A549 (cell line): Measurements from ENCODE around the gene CRB2. TPM values are rescaled to one million over a fixed set of nuclear protein-coding genes. Genes with fewer than 3 reads are reported as not detected.

Experiments used
- ATAC-seq, 2 experiments: fragments of 200-7000 bp in 1 of 2; fragments of >200 bp in 1 of 2; cut with Nextera tagmentation in 1 of 2; cut with Tn5 transposase in 1 of 2; 3 replicates each; pipeline versions ENCODE4 v1.8.0 to v1.9.1; 2018 to 2020; ENCODE audit warnings: mild to moderate bottlenecking in 1 of 2, moderate library complexity in 1 of 2
- CTCF ChIA-PET: fragments of 300-600 bp; sonication (Branson Sonifier 250); formaldehyde crosslinking; extraction: SDS; loops from one replicate; lab custom pipeline; 2021; ENCODE audit warnings: antibody characterized with exemption, inconsistent platforms; lab: Yijun Ruan, JAX
- POLR2A ChIA-PET: fragments of 350-600 bp; formaldehyde crosslinking; extraction: SDS; loops from one replicate; lab custom pipeline; 2021; ENCODE audit warnings: antibody characterized with exemption, inconsistent platforms; lab: Yijun Ruan, JAX
- DNase-seq, 2 experiments: peaks; one replicate each; pipeline versions ENCODE4 v3.0.0 to v3.0.0-alpha.2; 2011 to 2016; ENCODE audit warnings: low read depth in 1 of 2, low spot score in 1 of 2
- FAIRE-seq: peaks from 2 replicates; lab custom pipeline; 2011; peaks lifted over from hg19 to GRCh38; lab: Jason Lieb, UNC
- H3K27ac ChIP-seq, 2 experiments: fragments of >200 bp; sonication (Bioruptor Twin); formaldehyde crosslinking; 3 replicates each; pipeline ENCODE4 v1.5.1; 2016 to 2017
- H3K4me1 ChIP-seq: fragments of >200 bp; sonication (Bioruptor Twin); formaldehyde crosslinking; 3 replicates; pipeline ENCODE4 v1.6.1; 2016
- H3K4me2 ChIP-seq: fragments of >200 bp; sonication (Bioruptor Twin); formaldehyde crosslinking; 3 replicates; pipeline ENCODE4 v1.6.1; 2016
- H3K4me3 ChIP-seq: fragments of >200 bp; sonication (Bioruptor Twin); formaldehyde crosslinking; 3 replicates; pipeline ENCODE4 v1.5.1; 2016
- H3K9me3 ChIP-seq: fragments of >200 bp; sonication (Bioruptor Twin); formaldehyde crosslinking; 3 replicates; pipeline ENCODE4 v1.6.1; 2016
- ATOH8 ChIP-seq: fragments of 250-450 bp; sonication (Bioruptor Pico); IDR thresholded peaks from 2 replicates; pipeline ENCODE4 v1.5.0; 2020; ENCODE audit warnings: low read depth, mild to moderate bottlenecking, moderate library complexity
- CBX8 ChIP-seq: fragments of 200-600 bp; sonication (generic); IDR thresholded peaks from 2 replicates; pipeline ENCODE4 v1.6.1; 2016
- CEBPB ChIP-seq, 2 experiments: fragments of >200 bp in 1 of 2; sonication (Bioruptor Twin) in 1 of 2; formaldehyde crosslinking in 1 of 2; IDR thresholded peaks; 2 replicates each; pipeline ENCODE4 v1.6.1; 2012 to 2016
- CHD4 ChIP-seq: fragments of 200-600 bp; sonication (generic); IDR thresholded peaks from 2 replicates; pipeline ENCODE4 v1.6.1; 2016; ENCODE audit warnings: antibody characterized with exemption, mild to moderate bottlenecking, borderline replicate concordance
- EHF ChIP-seq: fragments of 250-450 bp; sonication (Bioruptor Pico); IDR thresholded peaks from 2 replicates; pipeline ENCODE4 v1.5.0; 2020; ENCODE audit warnings: mild to moderate bottlenecking
- HES2 ChIP-seq: fragments of >200 bp; sonication (Bioruptor Twin); formaldehyde crosslinking; IDR thresholded peaks from 2 replicates; pipeline ENCODE4 v1.6.1; 2016
- JUN ChIP-seq, 2 experiments: fragments of >200 bp; sonication (Bioruptor Twin); formaldehyde crosslinking; IDR thresholded peaks; 2 replicates in 1 of 2; 3 replicates in 1 of 2; pipeline ENCODE4 v1.6.1; 2016 to 2017
- JUNB ChIP-seq: fragments of >200 bp; sonication (Bioruptor Twin); formaldehyde crosslinking; IDR thresholded peaks from 2 replicates; pipeline ENCODE4 v1.6.1; 2016
- KDM1A ChIP-seq: fragments of 200-600 bp; sonication (generic); IDR thresholded peaks from 2 replicates; pipeline ENCODE4 v1.6.1; 2016; ENCODE audit warnings: low read depth, mild to moderate bottlenecking
- KDM5A ChIP-seq: fragments of 200-600 bp; sonication (generic); IDR thresholded peaks from 2 replicates; pipeline ENCODE4 v1.6.1; 2016; ENCODE audit warnings: antibody characterized with exemption, mild to moderate bottlenecking
- MAX ChIP-seq: IDR thresholded peaks from 2 replicates; pipeline ENCODE4 v1.6.1; 2012
- PHF8 ChIP-seq: fragments of 200-600 bp; sonication (generic); IDR thresholded peaks from 2 replicates; pipeline ENCODE4 v1.6.1; 2016; ENCODE audit warnings: low read depth, mild to moderate bottlenecking, antibody characterized with exemption, moderate library complexity, borderline replicate concordance
- POLR2AphosphoS2 ChIP-seq: conservative IDR thresholded peaks from 2 replicates; pipeline ENCODE4 v1.6.1; 2012; ENCODE audit warnings: low read length, improper control_type of control experiment, inconsistent platforms
- RCOR1 ChIP-seq: fragments of 150-350 bp; IDR thresholded peaks from 2 replicates; pipeline ENCODE4 v1.6.1; 2014; ENCODE audit warnings: antibody characterized with exemption, low read length, low read depth
- SREBF2 ChIP-seq: fragments of 450-650 bp; IDR thresholded peaks from 2 replicates; pipeline ENCODE4 v1.6.1; 2014; ENCODE audit warnings: mild to moderate bottlenecking, moderate library complexity
- TP53 ChIP-seq: fragments of 250-450 bp; sonication (Bioruptor Pico); IDR thresholded peaks from 2 replicates; pipeline ENCODE4 v1.5.0; 2021; ENCODE audit warnings: mild to moderate bottlenecking, moderate library complexity
- WGBS: methylation state at CpG from one replicate; pipeline ENCODE4 v1.1.6; 2017; ENCODE audit errors: missing lambda C conversion rate; 5-methylcytosine and 5-hydroxymethylcytosine counted together
- polyA plus RNA-seq, 4 experiments: library from polyadenylated mRNA; depleted of rRNA in 3 of 4; stranded (reverse); fragments of >200 nt; fragmentation: RNase III in 1 of 4; extraction: RNeasy Plus Mini Kit Qiagen cat#74134 plus additional on column Dnase treatment in 1 of 4; gene quantifications; 2 replicates in 3 of 4; 3 replicates in 1 of 4; pipeline ENCODE4 v1.2.3, GENCODE V29; 2011 to 2017
- TF ChIP-seq, protein P1 (sequence below): fragments of 450-650 bp; IDR thresholded peaks from 2 replicates; pipeline ENCODE4 v1.6.1; 2014; ENCODE audit warnings: antibody characterized with exemption
- TF ChIP-seq, protein P2 (sequence below): fragments of 250-450 bp; sonication (Bioruptor Pico); IDR thresholded peaks from 2 replicates; pipeline ENCODE4 v1.5.0; 2021; ENCODE audit warnings: mild to moderate bottlenecking, moderate library complexity, borderline replicate concordance

Gene CRB2
- polyA plus RNA-seq, 2 of the 4 experiments (the other 2 are of a cell fraction) = 0.01 to 0.05 TPM

DNA sequence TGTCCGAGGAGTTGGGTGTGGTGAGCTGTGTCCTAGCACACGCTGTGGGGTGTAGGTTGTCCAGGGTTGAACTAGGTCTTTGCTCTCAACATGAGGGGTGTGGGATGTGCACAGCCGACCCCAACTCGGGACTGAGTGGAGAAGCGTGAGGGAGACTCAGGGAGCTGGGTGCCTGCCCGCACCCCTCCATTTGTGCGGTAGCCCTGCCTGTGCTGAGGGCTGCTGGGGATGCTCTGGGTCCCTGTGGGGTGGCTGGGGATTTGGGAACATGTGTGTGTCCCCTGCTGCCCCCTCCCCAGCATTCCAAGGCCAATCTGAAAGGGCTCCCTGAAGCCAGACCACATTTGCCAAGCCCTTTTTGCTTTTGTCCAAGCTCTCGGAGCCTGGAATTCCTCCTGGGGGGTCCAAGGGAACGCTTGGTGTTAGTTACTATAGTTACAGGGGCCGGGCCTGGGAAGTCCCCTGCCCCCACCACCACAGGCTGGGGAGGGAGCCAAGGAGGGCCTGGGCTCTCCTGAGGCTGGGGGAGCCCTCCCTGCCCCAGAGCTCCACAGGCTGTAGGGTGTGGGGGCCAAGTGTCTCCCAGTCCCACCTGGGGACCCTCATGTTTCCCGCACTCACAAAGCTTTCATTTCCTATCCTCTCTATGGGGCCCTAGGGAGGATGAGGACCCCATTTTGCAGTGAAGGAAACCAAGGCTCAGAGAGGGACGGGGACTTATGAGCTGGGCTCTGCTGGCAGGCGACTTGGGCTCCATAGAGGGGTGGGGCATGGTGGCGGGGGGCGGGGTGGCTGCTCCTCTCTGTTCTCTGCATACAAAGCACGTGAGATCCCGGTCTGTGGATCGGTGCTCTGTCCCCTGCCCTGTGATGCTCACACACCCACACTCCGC, 1.1 kb downstream of the CRB2 start:
- ATAC-seq (no peak), DNase-seq (no peak), FAIRE-seq (no peak)
- WGBS = 66% methylated on average over 17 of the region's 19 CpGs
- TF ChIP-seq JUNB = no peak
- no peak for TF ChIP-seq MAX
- TF ChIP-seq HES2 = no peak
- no peak overlapping the region for H3K4me2 ChIP-seq
- POLR2A ChIA-PET = no interaction called here
- H3K4me3 ChIP-seq = no peak overlapping the region
- H3K9me3 ChIP-seq = no peaks in the 10 kb centered on the region
- CTCF ChIA-PET = interaction anchor here (0.7 to 6.2 kb wide), 6 partner anchors 9 to 681 kb away, joined by 3 to 130 read pairs (median 4); no protein-coding TSS in a partner anchor
- H3K4me1 ChIP-seq = peaks cover 13% of the 10 kb centered on the region; the same call in 2 of the 3 replicates
- no peak overlapping the region for H3K27ac ChIP-seq

DNA sequence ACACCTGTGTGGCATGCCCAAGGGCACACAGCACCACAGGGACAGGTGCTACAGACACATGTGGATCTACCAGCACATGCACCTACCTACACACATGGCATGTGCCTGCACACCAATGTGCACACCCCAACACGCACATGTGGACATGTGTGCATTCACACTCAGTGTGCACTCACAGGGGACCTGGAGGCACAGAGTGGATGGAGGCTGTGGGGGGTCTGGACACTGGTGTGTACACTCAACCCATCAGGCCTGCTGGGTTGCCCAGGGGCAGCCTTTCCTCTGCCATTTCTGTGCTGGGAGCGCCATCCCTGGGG, 1.7 kb downstream of the CRB2 start:
- no peak for FAIRE-seq
- WGBS = no CpG with 5 or more reads among the region's 2 CpGs
- H3K4me3 ChIP-seq = no peak overlapping the region
- DNase-seq = no peak
- CTCF ChIA-PET = interaction anchor here (1.4 to 6.2 kb wide), 3 partner anchors 9 to 266 kb away, joined by 3 to 130 read pairs (median 84); no protein-coding TSS in a partner anchor
- ATAC-seq = no peak
- no peaks in the 10 kb centered on the region for H3K9me3 ChIP-seq
- peaks cover 13% of the 10 kb centered on the region; the same call in 2 of the 3 replicates for H3K4me1 ChIP-seq
- POLR2A ChIA-PET = no interaction called here
- no peak overlapping the region for H3K4me2 ChIP-seq
- H3K27ac ChIP-seq = no peak overlapping the region
- TF ChIP-seq ATOH8 (no peak), SREBF2 (no peak), KDM5A (no peak), CBX8 (no peak), KDM1A (no peak), RCOR1 (no peak), JUN (IDR thresholded peaks at IDR 0.05) (no peak), CHD4 (no peak), TP53 (no peak), EHF (CRISPR knock-in tag) (no peak), PHF8 (no peak), POLR2AphosphoS2 (no peak), CEBPB (IDR thresholded peaks at IDR 0.05) (no peak)
- TF ChIP-seq, protein P1, sequence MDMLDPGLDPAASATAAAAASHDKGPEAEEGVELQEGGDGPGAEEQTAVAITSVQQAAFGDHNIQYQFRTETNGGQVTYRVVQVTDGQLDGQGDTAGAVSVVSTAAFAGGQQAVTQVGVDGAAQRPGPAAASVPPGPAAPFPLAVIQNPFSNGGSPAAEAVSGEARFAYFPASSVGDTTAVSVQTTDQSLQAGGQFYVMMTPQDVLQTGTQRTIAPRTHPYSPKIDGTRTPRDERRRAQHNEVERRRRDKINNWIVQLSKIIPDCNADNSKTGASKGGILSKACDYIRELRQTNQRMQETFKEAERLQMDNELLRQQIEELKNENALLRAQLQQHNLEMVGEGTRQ = no peak
- TF ChIP-seq, protein P2, sequence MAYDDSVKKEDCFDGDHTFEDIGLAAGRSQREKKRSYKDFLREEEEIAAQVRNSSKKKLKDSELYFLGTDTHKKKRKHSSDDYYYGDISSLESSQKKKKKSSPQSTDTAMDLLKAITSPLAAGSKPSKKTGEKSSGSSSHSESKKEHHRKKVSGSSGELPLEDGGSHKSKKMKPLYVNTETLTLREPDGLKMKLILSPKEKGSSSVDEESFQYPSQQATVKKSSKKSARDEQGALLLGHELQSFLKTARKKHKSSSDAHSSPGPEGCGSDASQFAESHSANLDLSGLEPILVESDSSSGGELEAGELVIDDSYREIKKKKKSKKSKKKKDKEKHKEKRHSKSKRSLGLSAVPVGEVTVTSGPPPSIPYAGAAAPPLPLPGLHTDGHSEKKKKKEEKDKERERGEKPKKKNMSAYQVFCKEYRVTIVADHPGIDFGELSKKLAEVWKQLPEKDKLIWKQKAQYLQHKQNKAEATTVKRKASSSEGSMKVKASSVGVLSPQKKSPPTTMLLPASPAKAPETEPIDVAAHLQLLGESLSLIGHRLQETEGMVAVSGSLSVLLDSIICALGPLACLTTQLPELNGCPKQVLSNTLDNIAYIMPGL = no peak
